Measurements from ENCODE around the gene APBA2.

APBA2 gene

DNA sequence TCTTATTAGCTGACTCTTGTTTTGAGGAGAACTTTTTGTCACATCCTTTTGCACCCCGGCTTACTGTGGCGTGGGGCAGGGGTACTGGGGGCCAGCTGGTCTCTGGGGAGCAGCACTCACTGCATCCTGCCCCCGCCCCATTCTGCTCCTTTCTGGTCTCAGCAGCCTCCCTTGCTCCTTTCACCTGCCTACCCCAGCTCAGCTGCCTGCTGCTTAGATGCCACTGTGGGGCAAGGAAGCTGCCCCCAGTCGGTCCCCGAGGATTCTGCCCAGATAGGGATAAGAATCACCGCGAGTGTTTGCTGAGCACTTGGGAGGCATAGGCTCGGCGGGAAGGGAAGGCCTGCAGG lies 32.0 kb downstream of the APBA2 start:
- DNase-seq = no peak

- DNase-seq = no peak
Observed at GRCh38 chr15:28918141-28918983, 32.6 kb downstream of the APBA2 start.

- DNase-seq = peak; percentile 41
Observed at GRCh38 chr15:28919201-28919635, 33.4 kb downstream of the APBA2 start.

DNA sequence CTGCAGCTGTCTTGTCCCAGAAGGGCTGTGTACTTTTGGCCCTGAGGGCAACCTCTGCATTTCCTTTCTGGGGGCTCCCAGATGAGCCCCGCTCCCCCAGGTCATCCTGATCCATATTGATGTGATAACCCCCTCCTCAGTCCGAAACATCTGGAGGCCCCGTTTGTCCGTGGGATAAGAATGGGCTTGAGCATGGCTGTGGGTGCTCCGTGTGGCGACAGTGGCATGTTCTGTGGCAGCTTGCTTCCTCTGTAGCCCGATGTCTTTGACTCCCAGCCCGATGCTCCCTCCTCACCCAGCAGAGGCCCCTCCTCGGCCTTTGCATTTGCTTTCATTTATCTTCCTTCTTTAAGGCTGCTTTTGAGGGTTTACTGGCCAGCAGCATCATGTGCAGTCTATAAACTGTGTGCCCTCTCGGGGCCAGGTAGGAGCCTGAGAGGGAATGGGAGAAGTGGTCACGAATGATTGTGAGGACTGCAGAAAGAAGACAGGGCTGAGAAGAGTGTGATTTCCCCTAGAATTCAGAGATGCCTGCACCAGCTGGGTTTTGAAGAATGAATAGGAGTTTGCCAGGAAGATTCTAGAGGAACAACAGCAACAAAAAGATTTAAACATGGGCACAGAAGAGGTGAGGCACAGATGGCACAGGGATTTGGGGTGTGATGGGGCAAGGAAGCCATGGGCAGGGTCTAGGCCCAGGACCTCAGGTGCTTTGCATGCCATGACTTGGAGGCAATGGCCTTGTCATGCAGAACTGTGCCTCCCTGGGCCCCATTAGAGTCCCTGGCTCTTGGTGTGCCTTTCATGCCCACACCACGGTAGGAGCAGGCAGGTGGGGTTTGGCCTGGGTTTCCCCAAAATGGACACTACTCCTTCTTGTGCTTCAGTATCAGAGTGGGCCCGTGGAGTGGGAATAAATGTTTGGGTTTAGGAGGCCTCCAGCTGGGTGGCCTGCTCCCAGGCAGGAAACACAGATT lies 34.2 kb downstream of the APBA2 start:
- DNase-seq = no peak

DNA sequence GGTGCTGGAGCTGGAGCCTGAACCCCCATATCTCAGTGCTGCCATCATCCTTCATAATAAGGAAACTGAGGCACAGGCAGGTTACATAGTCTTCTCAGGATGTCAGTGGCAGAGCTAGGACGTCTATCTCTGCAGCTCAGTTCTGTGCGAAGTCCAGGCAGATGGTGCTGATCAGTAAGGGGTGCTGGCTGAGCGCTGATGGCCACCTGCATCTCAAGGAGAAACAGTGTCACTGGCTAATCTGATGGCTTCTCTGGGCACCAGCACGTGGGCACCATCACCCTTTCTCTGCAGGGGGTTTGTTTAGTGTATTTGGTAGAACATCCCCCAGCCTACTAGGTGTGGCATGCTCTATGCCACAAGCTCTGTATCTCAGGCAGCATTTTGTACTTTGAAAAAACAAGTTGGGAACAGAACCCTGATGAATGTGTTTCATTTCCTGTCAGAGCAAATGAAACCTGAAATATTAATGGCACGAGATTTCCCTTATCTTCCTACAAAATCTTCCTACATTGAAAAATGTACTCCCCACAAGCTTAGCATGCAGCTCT lies 35.1 kb downstream of the APBA2 start:
- no peak for DNase-seq

- no peak for DNase-seq
Observed at GRCh38 chr15:28921336-28921735, 35.6 kb downstream of the APBA2 start.

- no peak for DNase-seq
Observed at GRCh38 chr15:28921919-28922706, 36.3 kb downstream of the APBA2 start.

DNA sequence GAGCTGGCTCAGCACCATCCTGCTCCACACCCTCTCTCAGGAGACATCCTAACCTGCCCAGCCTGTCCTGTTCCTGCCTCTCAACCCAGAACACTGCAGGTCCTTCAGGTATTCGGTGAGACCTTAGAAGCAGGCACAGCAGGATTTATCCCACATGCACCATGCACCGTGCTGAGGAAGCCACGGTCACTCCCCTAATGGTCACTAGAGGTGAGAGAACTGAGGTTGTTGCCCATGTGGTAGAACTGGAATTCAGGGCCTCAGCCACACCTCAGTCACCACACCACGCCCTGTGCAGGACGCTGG lies 36.9 kb downstream of the APBA2 start:
- DNase-seq = no peak

DNA sequence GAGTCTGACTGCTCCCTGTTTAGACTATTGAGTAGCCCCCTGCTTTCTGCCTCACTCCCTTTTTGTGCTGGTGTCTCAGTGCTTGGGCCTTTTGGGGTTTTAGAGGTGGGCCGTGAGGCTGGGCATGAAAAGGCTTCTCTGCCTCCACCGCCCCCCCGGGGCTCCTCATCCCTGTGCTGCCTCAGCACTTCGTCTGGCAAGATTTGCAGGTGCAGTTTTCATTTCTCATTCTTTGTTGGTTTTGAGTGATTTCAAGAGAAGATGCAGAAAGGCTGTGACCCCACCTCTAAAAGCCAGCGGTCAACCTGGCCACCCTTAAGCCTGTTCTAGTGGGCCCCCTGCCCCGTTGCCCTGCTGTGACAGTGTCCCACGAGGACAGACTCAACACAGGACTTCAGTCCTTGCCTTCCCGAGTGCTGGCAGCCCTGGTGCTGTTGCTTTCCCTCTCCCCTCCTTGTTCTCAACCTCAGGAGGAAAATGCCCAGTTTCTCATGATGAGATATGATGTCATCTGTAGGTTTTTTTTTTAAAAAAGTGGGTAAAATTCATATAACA lies 38.0 kb downstream of the APBA2 start:
- no peak for DNase-seq

DNA sequence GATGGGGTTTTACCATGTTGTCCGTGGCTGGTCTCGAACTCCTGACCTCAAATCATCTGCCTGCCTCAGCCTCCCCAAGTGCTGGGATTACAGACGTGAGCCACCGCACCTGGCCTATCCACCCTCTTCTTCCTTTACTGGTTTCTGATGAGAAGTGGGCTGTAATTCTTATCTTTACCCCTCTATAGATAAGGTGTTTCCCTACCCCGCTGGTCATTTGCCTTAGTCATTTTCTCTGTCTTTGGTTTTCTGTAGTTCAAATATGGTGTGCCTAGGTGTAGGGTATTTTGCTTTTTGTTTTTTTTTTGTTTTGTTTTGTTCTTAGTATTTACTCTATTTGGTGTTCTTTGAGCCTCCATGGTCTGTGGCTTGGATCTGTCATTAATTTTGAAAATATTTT lies 41.3 kb downstream of the APBA2 start:
- no peak for DNase-seq

DNA sequence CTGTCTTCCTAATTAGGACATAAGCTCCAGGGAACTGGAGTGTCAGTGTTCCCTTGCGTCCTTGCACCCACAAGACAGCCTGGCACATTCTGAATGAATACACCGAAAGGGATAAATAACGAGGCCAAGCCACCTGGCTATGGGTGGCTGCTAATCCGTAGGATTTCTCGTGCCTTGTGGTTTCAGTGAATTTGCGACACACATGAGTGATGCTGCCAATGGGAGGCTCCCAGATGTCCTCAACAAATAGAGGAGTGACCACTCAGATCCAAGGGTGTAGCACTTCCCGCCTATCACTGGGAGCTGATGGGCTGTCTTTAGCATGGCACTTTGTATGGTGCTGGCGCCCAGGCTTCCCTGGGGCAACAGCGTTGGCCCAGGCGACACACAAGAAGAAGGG lies 43.4 kb downstream of the APBA2 start:
- no peak for DNase-seq

DNA sequence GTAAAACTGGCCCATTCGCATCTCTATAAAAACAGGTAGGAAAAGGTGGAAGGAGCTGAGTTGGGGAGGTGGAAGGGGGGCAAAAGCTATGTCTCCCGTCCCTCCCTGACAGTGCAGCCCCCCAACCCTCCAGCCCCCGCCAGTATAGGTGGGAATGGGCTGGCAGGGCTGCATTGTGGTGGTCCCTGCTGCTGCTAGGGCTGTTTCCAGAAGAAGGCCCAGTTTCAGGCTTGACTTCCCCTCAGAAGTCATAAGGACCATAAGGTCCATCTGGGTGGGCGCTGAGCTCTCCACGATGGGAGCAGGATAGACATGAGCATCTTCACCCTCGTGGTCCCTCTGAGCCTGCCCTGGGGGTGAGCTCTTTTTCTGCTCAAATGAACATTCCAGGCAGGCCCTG lies 44.2 kb downstream of the APBA2 start:
- DNase-seq = no peak

- DNase-seq = no peak
Observed at GRCh38 chr15:28930476-28931291, 44.9 kb downstream of the APBA2 start.

- no peak for DNase-seq
Observed at GRCh38 chr15:28931828-28932227, 46.1 kb downstream of the APBA2 start.

GRCh38 chr15:28932361-28932760 lies 46.6 kb downstream of the APBA2 start:
- no peak for DNase-seq

DNA sequence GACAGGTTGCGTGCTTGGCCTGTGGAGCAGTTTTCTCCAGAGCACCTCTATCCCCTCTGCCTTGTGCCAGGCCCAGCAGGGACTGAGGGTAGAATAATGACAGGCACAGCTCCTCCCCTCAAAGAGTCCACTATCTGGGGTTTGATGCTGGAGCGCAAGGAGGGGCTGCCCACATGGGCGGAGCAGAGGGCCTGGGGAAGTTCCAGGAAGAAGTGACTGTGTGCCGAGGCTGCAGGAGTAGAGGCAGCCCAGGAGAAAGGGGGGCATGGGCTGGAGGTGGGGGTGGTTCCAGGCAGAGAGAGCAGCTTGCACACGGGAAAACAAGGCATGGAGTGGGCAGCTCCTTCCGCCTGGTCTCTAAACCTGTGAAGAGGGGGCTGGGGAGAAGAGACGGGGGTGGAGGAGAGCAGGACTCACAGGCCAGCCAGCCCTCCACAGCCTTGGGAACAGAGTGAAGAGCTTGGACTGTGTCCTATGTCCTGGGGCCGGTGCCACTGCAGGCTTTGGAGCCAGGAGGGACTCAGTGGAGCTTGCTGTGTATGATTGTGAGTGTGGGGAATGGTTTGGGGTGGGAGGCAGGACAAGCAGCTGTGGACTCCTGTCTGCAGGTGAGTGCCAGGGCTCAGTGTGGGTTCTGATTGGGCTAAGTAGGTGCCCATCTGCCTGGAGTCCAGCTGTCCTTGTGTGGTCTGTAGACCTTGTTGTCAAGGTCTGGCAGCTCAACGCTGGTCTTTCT lies 48.1 kb downstream of the APBA2 start:
- DNase-seq = no peak

- DNase-seq = no peak
Observed at GRCh38 chr15:28934645-28935044, 48.9 kb downstream of the APBA2 start.

- peak; percentile 69 for DNase-seq
Observed at GRCh38 chr15:28935316-28935715, 49.5 kb downstream of the APBA2 start.

GRCh38 chr15:28936081-28936480 lies 50.3 kb downstream of the APBA2 start:
- DNase-seq = no peak

DNA sequence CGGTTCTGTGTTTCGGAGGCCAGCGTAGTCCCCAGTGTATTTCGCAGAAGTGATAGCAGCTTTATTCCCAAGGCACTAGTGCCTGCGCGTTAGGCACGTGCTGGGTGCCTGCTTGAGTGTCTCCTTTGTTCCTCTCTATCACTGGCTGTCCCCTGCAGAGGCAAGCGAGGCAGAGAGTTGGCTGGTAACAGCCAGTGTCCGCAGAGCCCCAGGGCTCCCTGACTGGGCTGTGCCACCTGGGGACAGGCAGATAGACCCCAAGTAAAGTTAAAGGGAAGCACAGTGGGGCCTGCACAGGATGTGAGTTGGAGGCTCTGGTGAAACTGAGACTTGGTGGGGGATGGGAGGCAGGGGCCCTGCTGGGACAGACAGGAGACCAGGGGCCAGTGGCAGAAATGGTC lies 50.7 kb downstream of the APBA2 start:
- no peak for DNase-seq

- DNase-seq = no peak
Observed at GRCh38 chr15:28937271-28937670, 51.5 kb downstream of the APBA2 start.

Measured in activated CD8-positive, alpha-beta memory T cell treated with anti-CD3 and anti-CD28 coated beads, Interleukin-2, amount 50 U/mL, for 4 hours (primary cell).